Measurements from ENCODE around the gene SNX14. TPM values are rescaled to one million over a fixed set of nuclear protein-coding genes. Genes with fewer than 3 reads are reported as not detected.

SNX14 gene
- polyA plus RNA-seq, 1 of the 3 experiments (the other 2 are of a cell fraction) = 40.4 TPM

DNA sequence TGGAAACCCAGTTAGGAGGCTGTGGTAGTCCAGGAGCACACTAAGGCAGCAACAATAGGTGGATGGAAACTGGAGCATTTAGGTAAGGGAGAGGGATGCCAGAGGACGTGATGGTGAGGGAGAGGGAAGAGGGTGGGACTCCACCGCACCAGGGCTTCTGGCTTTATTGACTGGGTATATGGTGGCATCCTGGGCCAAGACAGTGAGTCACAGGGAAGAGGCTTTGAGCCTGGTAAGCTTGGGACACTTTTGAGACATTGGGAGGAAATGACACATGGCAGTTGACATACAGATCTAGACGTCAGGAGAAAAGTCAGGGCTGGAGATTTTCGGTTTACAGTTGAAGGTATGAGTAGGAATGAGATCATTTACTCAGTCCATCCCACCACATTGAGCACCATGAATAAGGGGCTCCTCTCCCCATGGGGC lies 128.9 kb downstream of the SNX14 start (continued):
- TF ChIP-seq, protein P1, sequence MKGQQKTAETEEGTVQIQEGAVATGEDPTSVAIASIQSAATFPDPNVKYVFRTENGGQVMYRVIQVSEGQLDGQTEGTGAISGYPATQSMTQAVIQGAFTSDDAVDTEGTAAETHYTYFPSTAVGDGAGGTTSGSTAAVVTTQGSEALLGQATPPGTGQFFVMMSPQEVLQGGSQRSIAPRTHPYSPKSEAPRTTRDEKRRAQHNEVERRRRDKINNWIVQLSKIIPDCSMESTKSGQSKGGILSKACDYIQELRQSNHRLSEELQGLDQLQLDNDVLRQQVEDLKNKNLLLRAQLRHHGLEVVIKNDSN (IDR thresholded peaks at IDR 0.05; ENCODE audit: borderline replicate concordance, low read depth) = no peak
- TF ChIP-seq FOXJ3 (CRISPR knock-in tag; IDR thresholded peaks at IDR 0.05) (no peak), TCF12 (IDR thresholded peaks at IDR 0.05) (peak; percentile 93), FOSL2 (IDR thresholded peaks at IDR 0.05; ENCODE audit: borderline replicate concordance, low read depth) (peak; percentile 96), RAD21 (IDR thresholded peaks at IDR 0.05; ENCODE audit: low read length) (no peak), YY1 (IDR thresholded peaks at IDR 0.05; ENCODE audit: low read depth) (peak; percentile 25; the same call in 1 of the 2 replicates), TAF1 (IDR thresholded peaks at IDR 0.05; ENCODE audit: borderline replicate concordance, low read depth, low read length) (no peak), POLR2AphosphoS5 (IDR thresholded peaks at IDR 0.05; ENCODE audit: low read depth, low read length) (peak; percentile 51; the same call in 1 of the 2 replicates), RFX5 (IDR thresholded peaks at IDR 0.05; ENCODE audit: low read length) (no peak), ELF1 (IDR thresholded peaks at IDR 0.05) (0 out of 2 replicates have a peak, but pooled peaks have one; percentile 20), GABPA (IDR thresholded peaks at IDR 0.05; ENCODE audit: low read depth) (no peak)

DNA sequence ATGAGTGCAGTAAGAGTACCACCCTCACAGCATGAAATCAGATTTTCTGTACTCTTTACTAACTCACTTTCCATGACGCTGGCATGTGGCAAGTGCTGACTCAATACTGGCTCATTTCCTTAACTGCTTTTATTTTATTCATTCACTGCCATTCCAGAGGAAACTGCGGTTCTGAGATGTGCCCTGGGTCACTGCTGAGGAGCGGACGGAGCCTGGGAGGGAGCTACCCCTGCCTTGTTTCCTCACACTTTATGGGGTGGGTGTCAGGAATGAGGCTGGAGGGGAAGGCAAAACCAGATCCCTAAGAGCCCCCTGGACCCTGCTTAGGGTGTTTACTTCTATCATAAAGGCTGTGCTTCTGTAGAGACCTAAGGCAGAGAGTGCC lies 129.4 kb downstream of the SNX14 start:
- DNase-seq = no peak
- peak overlapping the region; percentile 88 to 100 for H3K27ac ChIP-seq (ENCODE audit: low read depth in 2 of 2, low read length in 1 of 2)
- peak overlapping the region in 1 of 2 experiments; percentile 42; a peak in 3 of 4 replicates for H3K4me3 ChIP-seq (ENCODE audit: low read depth in 2 of 2, low read length in 1 of 2)
- ChIA-PET CTCF (interaction anchor here (1.1 to 2.2 kb wide), 4 partner anchors 18 to 141 kb away, joined by 4 to 7 read pairs (median 6); no protein-coding TSS in a partner anchor), POLR2A (no interaction called here)
- 4% methylated on average over 4 of the region's 4 CpGs for WGBS (ENCODE audit: low lambda C conversion rate)
- peaks cover 80% of the 10 kb centered on the region for H3K79me2 ChIP-seq (ENCODE audit: insufficient read depth)
- H3K36me3 ChIP-seq (replicated peaks in 1 of 2; ENCODE audit: control insufficient read depth in 1 of 2, insufficient read depth in 2 of 2, low read length in 1 of 2) = peaks cover 31 to 42% of the 10 kb centered on the region in 2 experiments
- H3K9me3 ChIP-seq = no peaks in the 10 kb centered on the region
- no peaks in the 10 kb centered on the region for H3K27me3 ChIP-seq (ENCODE audit: insufficient read depth)
- H3F3A ChIP-seq (replicated peaks; ENCODE audit: insufficient read depth) = peaks cover 78% of the 10 kb centered on the region
- peak overlapping the region; percentile 80 for H3K4me2 ChIP-seq
- H3K4me1 ChIP-seq (ENCODE audit: control insufficient read depth in 1 of 2, insufficient read depth in 2 of 2, low read depth in 1 of 2, low read length in 1 of 2) = peaks cover 8 to 85% of the 10 kb centered on the region in 2 experiments
- peak overlapping the region; percentile 92 for H3K9ac ChIP-seq
- H2AFZ ChIP-seq (ENCODE audit: low read depth) = no peak overlapping the region
- H4K20me1 ChIP-seq (ENCODE audit: insufficient read depth) = no peaks in the 10 kb centered on the region
- no peaks in the 10 kb centered on the region for H3K9me2 ChIP-seq
- TF ChIP-seq RAD21 (IDR thresholded peaks at IDR 0.05; ENCODE audit: low read length) = no peak
- TF ChIP-seq NFIC (IDR thresholded peaks at IDR 0.05; ENCODE audit: borderline replicate concordance) = peak; percentile 93
- TF ChIP-seq NRF1 (IDR thresholded peaks at IDR 0.05; ENCODE audit: low read depth, low read length) = no peak
- peak; percentile 67 to 100; a peak in 3 of 4 replicates for TF ChIP-seq EP300 (IDR thresholded peaks at IDR 0.05; ENCODE audit: borderline replicate concordance in 1 of 2, low read depth in 1 of 2, low read length in 1 of 2)
- TF ChIP-seq, protein P2, sequence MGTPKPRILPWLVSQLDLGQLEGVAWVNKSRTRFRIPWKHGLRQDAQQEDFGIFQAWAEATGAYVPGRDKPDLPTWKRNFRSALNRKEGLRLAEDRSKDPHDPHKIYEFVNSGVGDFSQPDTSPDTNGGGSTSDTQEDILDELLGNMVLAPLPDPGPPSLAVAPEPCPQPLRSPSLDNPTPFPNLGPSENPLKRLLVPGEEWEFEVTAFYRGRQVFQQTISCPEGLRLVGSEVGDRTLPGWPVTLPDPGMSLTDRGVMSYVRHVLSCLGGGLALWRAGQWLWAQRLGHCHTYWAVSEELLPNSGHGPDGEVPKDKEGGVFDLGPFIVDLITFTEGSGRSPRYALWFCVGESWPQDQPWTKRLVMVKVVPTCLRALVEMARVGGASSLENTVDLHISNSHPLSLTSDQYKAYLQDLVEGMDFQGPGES (IDR thresholded peaks at IDR 0.05; ENCODE audit: low read depth, low read length) = no peak
- TF ChIP-seq GATA2 (CRISPR knock-in tag; IDR thresholded peaks at IDR 0.05) = no peak
- TF ChIP-seq TAF1 (IDR thresholded peaks at IDR 0.05; ENCODE audit: borderline replicate concordance, low read depth, low read length) = peak; percentile 58; the same call in 1 of the 2 replicates
- TF ChIP-seq FOSL2 (IDR thresholded peaks at IDR 0.05; ENCODE audit: borderline replicate concordance, low read depth) = peak; percentile 99
- TF ChIP-seq, protein P1 (IDR thresholded peaks at IDR 0.05; ENCODE audit: borderline replicate concordance, low read depth) = no peak
- TF ChIP-seq, protein P3, sequence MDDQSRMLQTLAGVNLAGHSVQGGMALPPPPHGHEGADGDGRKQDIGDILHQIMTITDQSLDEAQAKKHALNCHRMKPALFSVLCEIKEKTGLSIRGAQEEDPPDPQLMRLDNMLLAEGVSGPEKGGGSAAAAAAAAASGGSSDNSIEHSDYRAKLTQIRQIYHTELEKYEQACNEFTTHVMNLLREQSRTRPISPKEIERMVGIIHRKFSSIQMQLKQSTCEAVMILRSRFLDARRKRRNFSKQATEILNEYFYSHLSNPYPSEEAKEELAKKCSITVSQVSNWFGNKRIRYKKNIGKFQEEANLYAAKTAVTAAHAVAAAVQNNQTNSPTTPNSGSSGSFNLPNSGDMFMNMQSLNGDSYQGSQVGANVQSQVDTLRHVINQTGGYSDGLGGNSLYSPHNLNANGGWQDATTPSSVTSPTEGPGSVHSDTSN (IDR thresholded peaks at IDR 0.05) = peak; percentile 95
- no peak for TF ChIP-seq YY1 (IDR thresholded peaks at IDR 0.05; ENCODE audit: low read depth)
- no peak for TF ChIP-seq MXI1 (IDR thresholded peaks at IDR 0.05; ENCODE audit: low read depth, low read length)
- TF ChIP-seq CHD2 (IDR thresholded peaks at IDR 0.05; ENCODE audit: low read length, partially characterized antibody) = no peak
- TF ChIP-seq SIN3A (IDR thresholded peaks at IDR 0.05; ENCODE audit: borderline replicate concordance, low read depth, low read length) = peak; percentile 63; the same call in 1 of the 2 replicates
- TF ChIP-seq, protein P4, sequence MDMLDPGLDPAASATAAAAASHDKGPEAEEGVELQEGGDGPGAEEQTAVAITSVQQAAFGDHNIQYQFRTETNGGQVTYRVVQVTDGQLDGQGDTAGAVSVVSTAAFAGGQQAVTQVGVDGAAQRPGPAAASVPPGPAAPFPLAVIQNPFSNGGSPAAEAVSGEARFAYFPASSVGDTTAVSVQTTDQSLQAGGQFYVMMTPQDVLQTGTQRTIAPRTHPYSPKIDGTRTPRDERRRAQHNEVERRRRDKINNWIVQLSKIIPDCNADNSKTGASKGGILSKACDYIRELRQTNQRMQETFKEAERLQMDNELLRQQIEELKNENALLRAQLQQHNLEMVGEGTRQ (IDR thresholded peaks at IDR 0.05; ENCODE audit: borderline replicate concordance, low read depth, low read length) = no peak
- TF ChIP-seq POLR2AphosphoS5 (IDR thresholded peaks at IDR 0.05; ENCODE audit: low read depth, low read length) = peak; percentile 84
- TF ChIP-seq ELF1 (IDR thresholded peaks at IDR 0.05) = no peak
- TF ChIP-seq JUND (IDR thresholded peaks at IDR 0.05) = peak; percentile 96
- no peak for TF ChIP-seq RCOR1 (IDR thresholded peaks at IDR 0.05; ENCODE audit: low read length)
- no peak for TF ChIP-seq RFX5 (IDR thresholded peaks at IDR 0.05; ENCODE audit: low read length)
- TF ChIP-seq FOXM1 (IDR thresholded peaks at IDR 0.05; ENCODE audit: low read depth) = peak; percentile 96
- TF ChIP-seq SMC3 (IDR thresholded peaks at IDR 0.05; ENCODE audit: low read depth, low read length) = no peak

All from SK-N-SH (cell line).